ENCODE data around the gene ARHGEF7.
"Not testable (repeated sequence)": the region's sequence is repeated elsewhere in the genome, so short reads cannot be mapped to it uniquely, and the experiment has no call there.

ARHGEF7 gene, protein sequence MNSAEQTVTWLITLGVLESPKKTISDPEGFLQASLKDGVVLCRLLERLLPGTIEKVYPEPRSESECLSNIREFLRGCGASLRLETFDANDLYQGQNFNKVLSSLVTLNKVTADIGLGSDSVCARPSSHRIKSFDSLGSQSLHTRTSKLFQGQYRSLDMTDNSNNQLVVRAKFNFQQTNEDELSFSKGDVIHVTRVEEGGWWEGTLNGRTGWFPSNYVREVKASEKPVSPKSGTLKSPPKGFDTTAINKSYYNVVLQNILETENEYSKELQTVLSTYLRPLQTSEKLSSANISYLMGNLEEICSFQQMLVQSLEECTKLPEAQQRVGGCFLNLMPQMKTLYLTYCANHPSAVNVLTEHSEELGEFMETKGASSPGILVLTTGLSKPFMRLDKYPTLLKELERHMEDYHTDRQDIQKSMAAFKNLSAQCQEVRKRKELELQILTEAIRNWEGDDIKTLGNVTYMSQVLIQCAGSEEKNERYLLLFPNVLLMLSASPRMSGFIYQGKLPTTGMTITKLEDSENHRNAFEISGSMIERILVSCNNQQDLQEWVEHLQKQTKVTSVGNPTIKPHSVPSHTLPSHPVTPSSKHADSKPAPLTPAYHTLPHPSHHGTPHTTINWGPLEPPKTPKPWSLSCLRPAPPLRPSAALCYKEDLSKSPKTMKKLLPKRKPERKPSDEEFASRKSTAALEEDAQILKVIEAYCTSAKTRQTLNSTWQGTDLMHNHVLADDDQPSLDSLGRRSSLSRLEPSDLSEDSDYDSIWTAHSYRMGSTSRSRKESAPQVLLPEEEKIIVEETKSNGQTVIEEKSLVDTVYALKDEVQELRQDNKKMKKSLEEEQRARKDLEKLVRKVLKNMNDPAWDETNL

DNA sequence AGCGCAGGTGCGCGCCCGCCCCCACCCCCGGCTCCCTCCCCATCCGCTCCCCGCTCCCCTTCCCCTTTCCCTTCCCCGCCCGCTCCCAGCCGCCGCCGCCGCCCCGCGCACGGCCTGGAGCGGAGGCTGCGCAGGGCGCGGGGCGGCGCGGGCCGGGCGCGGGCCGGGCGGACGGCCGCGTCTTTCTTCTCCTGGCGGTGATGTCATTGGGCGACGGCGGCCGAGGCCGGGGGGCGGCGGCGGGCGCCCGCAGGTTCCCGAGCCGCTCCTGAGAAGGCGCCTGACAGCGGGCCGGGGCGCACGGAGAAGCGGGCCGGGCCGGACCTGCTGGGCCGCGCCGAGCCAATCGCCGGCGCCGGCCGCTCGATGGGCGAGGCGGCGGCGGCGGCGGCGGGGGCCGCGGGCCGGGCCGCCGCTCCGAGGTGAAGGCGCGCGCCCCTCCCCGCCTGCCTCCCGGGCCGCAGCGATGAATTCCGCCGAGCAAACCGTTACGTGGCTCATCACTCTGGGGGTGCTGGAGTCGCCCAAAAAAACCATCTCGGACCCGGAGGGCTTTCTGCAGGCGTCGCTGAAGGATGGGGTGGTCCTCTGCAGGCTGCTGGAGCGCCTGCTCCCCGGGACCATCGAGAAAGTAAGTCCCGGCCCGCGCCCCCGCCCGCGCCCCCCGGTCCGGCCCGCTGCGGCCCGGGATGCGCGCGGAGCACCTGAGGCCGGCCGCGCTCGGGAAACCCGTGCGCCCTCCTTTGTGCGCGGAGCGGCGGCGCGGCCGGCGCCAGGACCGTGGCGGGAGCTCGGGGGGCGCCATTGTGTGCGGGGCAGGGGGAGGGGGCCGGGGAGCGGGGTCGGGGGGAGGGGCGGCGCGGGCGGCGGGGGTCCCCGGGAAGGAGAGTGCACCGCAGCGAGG is at the start of gene ARHGEF7:
ARHGEF7 (plus strand) TSS at position 250 of the 904 bp plus-strand sequence; CDS start at position 467, 217 bp downstream.
- peak; percentile 37 for DNase-seq

DNA sequence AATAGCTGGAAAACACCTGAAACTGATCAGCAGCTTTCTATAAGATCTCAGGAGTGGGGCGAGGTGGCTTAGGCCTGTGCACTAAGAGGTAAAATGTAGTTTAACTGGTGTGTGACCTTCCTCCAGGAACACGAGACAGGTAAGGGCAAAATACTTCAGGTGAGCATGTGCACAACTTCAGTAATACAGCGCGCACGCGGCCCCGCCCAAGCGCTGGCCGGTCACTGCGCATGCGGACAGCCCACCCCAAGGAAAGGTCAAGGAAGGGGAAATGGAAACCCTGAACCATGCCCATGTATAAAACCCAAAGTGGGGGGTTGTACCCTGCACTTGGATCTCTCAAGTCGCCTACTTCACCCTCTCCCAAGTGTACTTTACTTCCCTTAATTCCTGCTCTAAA is 49.4 kb upstream of the ARHGEF7 start:
- DNase-seq: no peak

- DNase-seq: no peak
These were observed 48.6 kb upstream of the ARHGEF7 start for GRCh38 chr13:111066544-111066943.

- DNase-seq: no peak
These were observed 47.1 kb upstream of the ARHGEF7 start for GRCh38 chr13:111068009-111068350.

GRCh38 chr13:111071120-111071519 is 44.0 kb upstream of the ARHGEF7 start:
- DNase-seq: not testable (repeated sequence)

GRCh38 chr13:111071526-111071925 is 43.6 kb upstream of the ARHGEF7 start:
- DNase-seq: not testable (repeated sequence)

DNA sequence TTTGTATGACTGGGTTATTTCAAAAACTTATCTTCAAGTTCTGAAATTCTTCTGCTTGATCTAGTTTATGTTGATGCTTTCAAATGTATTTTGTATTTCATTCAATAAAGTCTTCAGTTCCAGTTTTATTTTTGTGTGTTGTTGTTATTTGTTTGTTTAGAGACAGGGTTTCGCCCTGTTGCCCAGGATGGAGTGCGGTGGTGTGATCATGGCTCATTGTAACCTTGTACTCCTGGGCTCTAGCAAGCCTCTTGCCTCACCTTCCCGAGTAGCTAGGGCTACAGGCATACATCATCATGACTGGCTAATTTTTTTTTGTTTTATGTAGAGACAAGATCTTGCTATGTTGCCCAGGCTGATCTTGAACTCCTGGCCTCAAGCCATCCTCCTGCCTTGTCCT is 40.3 kb upstream of the ARHGEF7 start:
- no peak for DNase-seq

DNA sequence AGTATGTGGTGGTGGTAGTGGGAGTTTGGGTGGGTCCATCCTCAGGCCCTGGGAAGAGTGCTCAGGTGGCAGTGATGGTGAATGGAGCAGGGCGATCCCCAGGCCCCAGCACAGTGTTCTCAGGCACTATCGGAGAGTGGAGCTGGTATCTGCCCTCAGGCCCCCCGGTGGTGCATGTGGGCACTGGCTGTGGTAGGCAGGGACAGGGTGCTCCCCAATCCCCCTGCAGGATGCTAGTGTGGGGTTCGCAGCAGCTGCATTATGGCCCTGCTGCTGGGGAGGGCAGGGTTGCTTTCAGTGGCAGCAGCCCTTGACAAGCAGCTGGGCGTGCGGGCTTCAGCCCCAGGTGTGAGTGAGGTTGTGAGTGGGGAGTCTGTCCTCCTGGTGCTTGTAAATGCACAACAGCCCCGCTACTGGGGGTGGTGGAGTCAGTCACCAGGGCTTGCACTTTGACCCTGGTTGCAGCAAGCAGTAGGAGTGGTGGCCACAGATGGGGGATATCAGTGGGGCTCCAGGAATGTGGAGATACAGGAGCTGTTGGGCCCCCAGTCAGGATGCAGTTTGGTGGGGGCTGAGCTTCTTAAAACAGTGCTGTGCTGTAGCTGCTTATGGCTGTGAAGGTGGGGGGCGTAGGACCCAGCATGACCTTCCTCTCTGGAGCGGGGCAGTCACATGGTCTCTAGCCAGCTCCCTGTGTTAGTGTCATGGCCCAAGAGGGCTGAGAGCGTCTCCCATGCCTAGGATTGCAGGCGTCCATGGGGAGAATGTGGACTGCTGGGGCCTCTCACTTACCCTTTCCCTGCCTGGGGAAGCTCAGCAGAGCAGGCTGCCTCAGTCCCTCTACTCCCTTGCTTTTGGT is 38.7 kb upstream of the ARHGEF7 start:
- DNase-seq: no peak

GRCh38 chr13:111079375-111079774 is 35.7 kb upstream of the ARHGEF7 start:
- DNase-seq: no peak

GRCh38 chr13:111080642-111081041 is 34.5 kb upstream of the ARHGEF7 start:
- DNase-seq: no peak

- DNase-seq: no peak
These were observed 32.9 kb upstream of the ARHGEF7 start for GRCh38 chr13:111082240-111082639.

GRCh38 chr13:111082769-111083168 is 32.3 kb upstream of the ARHGEF7 start:
- not testable (repeated sequence) for DNase-seq

GRCh38 chr13:111083693-111084092 is 31.4 kb upstream of the ARHGEF7 start:
- not testable (repeated sequence) for DNase-seq

DNA sequence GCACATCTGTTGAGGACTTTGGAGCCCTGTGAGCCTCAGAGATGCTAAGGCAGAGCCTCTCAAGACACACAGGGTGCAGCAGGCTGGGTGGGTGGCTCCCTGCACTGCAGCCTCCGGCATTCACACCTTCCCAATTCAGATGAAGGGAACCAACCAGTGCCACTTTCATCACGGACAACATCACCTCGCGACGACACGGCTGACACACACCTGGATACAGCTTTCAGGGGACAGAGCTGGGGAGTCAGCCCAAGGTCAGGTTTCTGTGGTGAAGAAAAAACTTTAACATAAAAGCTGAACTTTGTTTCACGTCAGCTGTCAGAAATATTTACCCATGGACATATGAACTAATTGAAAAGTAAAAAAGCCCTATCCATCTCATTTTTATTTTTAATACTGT is 24.9 kb upstream of the ARHGEF7 start:
- no peak for DNase-seq

DNA sequence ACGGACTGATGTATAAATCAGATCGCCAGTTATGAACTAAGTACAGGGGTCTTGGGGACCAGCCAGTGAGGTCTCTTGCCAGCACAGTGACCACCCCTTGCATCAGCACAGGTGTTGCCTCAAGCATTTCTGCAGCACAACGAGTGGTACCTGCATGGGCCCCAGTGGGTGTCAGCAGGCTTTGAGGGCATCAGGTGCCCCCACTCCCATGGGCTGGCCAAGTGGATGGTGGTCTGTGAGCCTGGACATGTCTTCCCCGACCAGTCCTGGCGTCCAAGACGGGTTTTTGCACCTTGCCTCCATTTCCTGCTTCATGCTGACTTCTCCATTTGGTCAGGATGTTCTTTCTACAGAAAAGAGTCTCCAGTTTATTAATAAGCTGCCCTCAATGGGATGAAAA is 22.4 kb upstream of the ARHGEF7 start:
- no peak for DNase-seq

DNA sequence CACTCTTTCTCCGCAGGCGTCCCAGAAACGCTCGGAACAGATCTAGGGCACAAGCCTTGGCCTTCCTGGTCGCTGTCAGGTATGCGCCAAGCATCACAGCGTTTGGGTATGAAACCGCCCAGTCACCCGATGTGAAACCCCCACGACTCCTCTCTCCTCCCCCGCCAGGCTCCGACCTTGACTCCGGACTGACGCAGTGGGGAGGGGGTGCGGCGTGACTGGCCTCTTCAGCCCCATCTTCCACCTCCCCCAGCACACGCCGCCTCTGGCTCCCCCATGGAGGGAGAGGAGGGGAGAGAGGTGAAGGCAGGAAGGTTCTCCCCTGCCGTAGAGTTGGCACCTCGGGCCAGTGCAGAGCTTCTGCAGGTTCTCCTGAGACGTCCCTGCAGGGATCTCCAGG is 22.0 kb upstream of the ARHGEF7 start:
- DNase-seq: no peak

GRCh38 chr13:111093634-111094033 is 21.5 kb upstream of the ARHGEF7 start:
- no peak for DNase-seq

- no peak for DNase-seq
These were observed 19.9 kb upstream of the ARHGEF7 start for GRCh38 chr13:111095031-111095840.

GRCh38 chr13:111095911-111096501 is 19.1 kb upstream of the ARHGEF7 start:
- DNase-seq: no peak

- no peak for DNase-seq
These were observed 15.8 kb upstream of the ARHGEF7 start for GRCh38 chr13:111099290-111099689.

GRCh38 chr13:111110054-111110453 is 5.1 kb upstream of the ARHGEF7 start:
- DNase-seq: no peak

Data from NCI-H510A (cell line).